Measurements from ENCODE around the gene CHRNB4.
"Not testable (repeated sequence)": the region's sequence is repeated elsewhere in the genome, so short reads cannot be mapped to it uniquely, and the experiment has no call there.

Gene CHRNB4

GRCh38 chr15:78617076-78617475 lies 23.9 kb downstream of the CHRNB4 start:
- no peak for DNase-seq (ENCODE audit: low read depth)
- no peak overlapping the region for H3K4me3 ChIP-seq (ENCODE audit: low read length)
- no peak for TF ChIP-seq CTCF (IDR thresholded peaks at IDR 0.05; ENCODE audit: insufficient read depth, low read depth, low read length, missing control alignments)

GRCh38 chr15:78616506-78616905 lies 24.5 kb downstream of the CHRNB4 start:
- H3K4me3 ChIP-seq (ENCODE audit: low read length) = no peak overlapping the region
- TF ChIP-seq CTCF (IDR thresholded peaks at IDR 0.05; ENCODE audit: insufficient read depth, low read depth, low read length, missing control alignments) = no peak
- no peak for DNase-seq (ENCODE audit: low read depth)

- no peak overlapping the region for H3K4me3 ChIP-seq (ENCODE audit: low read length)
- DNase-seq (ENCODE audit: low read depth) = no peak
- TF ChIP-seq CTCF (IDR thresholded peaks at IDR 0.05; ENCODE audit: insufficient read depth, low read depth, low read length, missing control alignments) = no peak
These were observed 25.8 kb downstream of the CHRNB4 start for GRCh38 chr15:78615151-78615589.

GRCh38 chr15:78614021-78614420 lies 27.0 kb downstream of the CHRNB4 start:
- H3K4me3 ChIP-seq (ENCODE audit: low read length) = no peak overlapping the region
- DNase-seq (ENCODE audit: low read depth) = no peak
- no peak for TF ChIP-seq CTCF (IDR thresholded peaks at IDR 0.05; ENCODE audit: insufficient read depth, low read depth, low read length, missing control alignments)

GRCh38 chr15:78609551-78609950 lies 31.5 kb downstream of the CHRNB4 start:
- H3K4me3 ChIP-seq (ENCODE audit: low read length); DNase-seq (ENCODE audit: low read depth): not testable (repeated sequence)

- no peak for TF ChIP-seq CTCF (IDR thresholded peaks at IDR 0.05; ENCODE audit: insufficient read depth, low read depth, low read length, missing control alignments)
- H3K4me3 ChIP-seq (ENCODE audit: low read length) = no peak overlapping the region
- DNase-seq (ENCODE audit: low read depth) = no peak
These were observed 35.3 kb downstream of the CHRNB4 start for GRCh38 chr15:78605680-78606079.

- no peak overlapping the region for H3K4me3 ChIP-seq (ENCODE audit: low read length)
- TF ChIP-seq CTCF (IDR thresholded peaks at IDR 0.05; ENCODE audit: insufficient read depth, low read depth, low read length, missing control alignments) = no peak
- no peak for DNase-seq (ENCODE audit: low read depth)
These were observed 35.8 kb downstream of the CHRNB4 start for GRCh38 chr15:78605201-78605600.

- TF ChIP-seq CTCF (IDR thresholded peaks at IDR 0.05; ENCODE audit: insufficient read depth, low read depth, low read length, missing control alignments) = no peak
- no peak for DNase-seq (ENCODE audit: low read depth)
These were observed 36.6 kb downstream of the CHRNB4 start for GRCh38 chr15:78604420-78604819.

More at GRCh38 chr15:78604420-78604819, 36.6 kb downstream of the CHRNB4 start:
- no peak overlapping the region for H3K4me3 ChIP-seq (ENCODE audit: low read length)

Measured in epithelial cell of esophagus (primary cell).